ENCODE measurements around the gene HLA-DQB1. TPM values are rescaled to one million over a fixed set of nuclear protein-coding genes. Genes with fewer than 3 reads are reported as not detected.
"Not testable (repeated sequence)": the region's sequence is repeated elsewhere in the genome, so short reads cannot be mapped to it uniquely, and the experiment has no call there.

The HLA-DQB1 gene
- total RNA-seq, 1 donor, result not detected

GRCh38 chr6:32692019-32692418, 25.6 kb upstream of the HLA-DQB1 start:
- no peak overlapping the region for H3K4me3 ChIP-seq (ENCODE audit: low read depth, low read length)
- TF ChIP-seq CTCF (IDR thresholded peaks at IDR 0.05; ENCODE audit: insufficient read depth, low read depth, low read length), result peak; percentile 31
- peak; percentile 4 for DNase-seq (ENCODE audit: low read depth)

- no peak for TF ChIP-seq CTCF (IDR thresholded peaks at IDR 0.05; ENCODE audit: insufficient read depth, low read depth, low read length)
- DNase-seq (ENCODE audit: low read depth), result peak; percentile 11
- no peak overlapping the region for H3K4me3 ChIP-seq (ENCODE audit: low read depth, low read length)
Observed at GRCh38 chr6:32689531-32690501, 23.4 kb upstream of the HLA-DQB1 start.

- peak; percentile 4 for DNase-seq (ENCODE audit: low read depth)
- TF ChIP-seq CTCF (IDR thresholded peaks at IDR 0.05; ENCODE audit: insufficient read depth, low read depth, low read length), result no peak
- H3K4me3 ChIP-seq (ENCODE audit: low read depth, low read length), result no peak overlapping the region
Observed at GRCh38 chr6:32685603-32686002, 19.1 kb upstream of the HLA-DQB1 start.

GRCh38 chr6:32684246-32684645, 17.8 kb upstream of the HLA-DQB1 start:
- DNase-seq (ENCODE audit: low read depth), result no peak
- H3K4me3 ChIP-seq (ENCODE audit: low read depth, low read length), result no peak overlapping the region
- no peak for TF ChIP-seq CTCF (IDR thresholded peaks at IDR 0.05; ENCODE audit: insufficient read depth, low read depth, low read length)

GRCh38 chr6:32680055-32680454, 13.6 kb upstream of the HLA-DQB1 start:
- DNase-seq (ENCODE audit: low read depth), result no peak
- no peak overlapping the region for H3K4me3 ChIP-seq (ENCODE audit: low read depth, low read length)
- TF ChIP-seq CTCF (IDR thresholded peaks at IDR 0.05; ENCODE audit: insufficient read depth, low read depth, low read length), result no peak

- no peak for DNase-seq (ENCODE audit: low read depth)
- no peak overlapping the region for H3K4me3 ChIP-seq (ENCODE audit: low read depth, low read length)
- TF ChIP-seq CTCF (IDR thresholded peaks at IDR 0.05; ENCODE audit: insufficient read depth, low read depth, low read length), result no peak
Observed at GRCh38 chr6:32679492-32679891, 13.0 kb upstream of the HLA-DQB1 start.

- H3K4me3 ChIP-seq (ENCODE audit: low read depth, low read length); DNase-seq (ENCODE audit: low read depth): not testable (repeated sequence)
Observed at GRCh38 chr6:32674123-32674522, 7.7 kb upstream of the HLA-DQB1 start.

GRCh38 chr6:32671908-32672307, 5.5 kb upstream of the HLA-DQB1 start:
- not testable (repeated sequence) for DNase-seq (ENCODE audit: low read depth); H3K4me3 ChIP-seq (ENCODE audit: low read depth, low read length)

Data from fibroblast of villous mesenchyme (primary cell).